HUES48 (cell line): ENCODE results near the gene BAIAP2L2.
"Not testable (repeated sequence)": the region's sequence is repeated elsewhere in the genome, so short reads cannot be mapped to it uniquely, and the experiment has no call there.

ENCODE experiments used
- H3K27ac ChIP-seq: one replicate; pipeline ENCODE4 v1.7.0; 2013; ENCODE audit warnings: low read depth, low read length, inconsistent platforms
- H3K27me3 ChIP-seq: 2 replicates; pipeline ENCODE4 v1.6.1; 2013; ENCODE audit warnings: mild to moderate bottlenecking, low read length; ENCODE audit not compliant: control insufficient read depth, insufficient read depth
- H3K36me3 ChIP-seq: 2 replicates; pipeline ENCODE4 v1.6.1; 2013; ENCODE audit warnings: low read length; ENCODE audit not compliant: control insufficient read depth, insufficient read depth
- H3K4me1 ChIP-seq: 2 replicates; pipeline ENCODE4 v1.6.1; 2013; ENCODE audit warnings: mild to moderate bottlenecking, low read length; ENCODE audit not compliant: control insufficient read depth, insufficient read depth
- H3K4me3 ChIP-seq: 2 replicates; pipeline ENCODE4 v1.5.1; 2013; ENCODE audit warnings: mild to moderate bottlenecking, low read depth, low read length
- H3K9ac ChIP-seq: 2 replicates; pipeline ENCODE4 v1.6.1; 2013; ENCODE audit warnings: mild to moderate bottlenecking, low read depth, low read length, moderate library complexity
- H3K9me3 ChIP-seq: 2 replicates; pipeline ENCODE4 v1.6.1; 2013; ENCODE audit warnings: low read length; ENCODE audit not compliant: control insufficient read depth, insufficient read depth

The BAIAP2L2 gene, protein sequence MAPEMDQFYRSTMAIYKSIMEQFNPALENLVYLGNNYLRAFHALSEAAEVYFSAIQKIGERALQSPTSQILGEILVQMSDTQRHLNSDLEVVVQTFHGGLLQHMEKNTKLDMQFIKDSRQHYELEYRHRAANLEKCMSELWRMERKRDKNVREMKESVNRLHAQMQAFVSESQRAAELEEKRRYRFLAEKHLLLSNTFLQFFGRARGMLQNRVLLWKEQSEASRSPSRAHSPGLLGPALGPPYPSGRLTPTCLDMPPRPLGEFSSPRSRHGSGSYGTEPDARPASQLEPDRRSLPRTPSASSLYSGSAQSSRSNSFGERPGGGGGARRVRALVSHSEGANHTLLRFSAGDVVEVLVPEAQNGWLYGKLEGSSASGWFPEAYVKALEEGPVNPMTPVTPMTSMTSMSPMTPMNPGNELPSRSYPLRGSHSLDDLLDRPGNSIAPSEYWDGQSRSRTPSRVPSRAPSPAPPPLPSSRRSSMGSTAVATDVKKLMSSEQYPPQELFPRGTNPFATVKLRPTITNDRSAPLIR

DNA sequence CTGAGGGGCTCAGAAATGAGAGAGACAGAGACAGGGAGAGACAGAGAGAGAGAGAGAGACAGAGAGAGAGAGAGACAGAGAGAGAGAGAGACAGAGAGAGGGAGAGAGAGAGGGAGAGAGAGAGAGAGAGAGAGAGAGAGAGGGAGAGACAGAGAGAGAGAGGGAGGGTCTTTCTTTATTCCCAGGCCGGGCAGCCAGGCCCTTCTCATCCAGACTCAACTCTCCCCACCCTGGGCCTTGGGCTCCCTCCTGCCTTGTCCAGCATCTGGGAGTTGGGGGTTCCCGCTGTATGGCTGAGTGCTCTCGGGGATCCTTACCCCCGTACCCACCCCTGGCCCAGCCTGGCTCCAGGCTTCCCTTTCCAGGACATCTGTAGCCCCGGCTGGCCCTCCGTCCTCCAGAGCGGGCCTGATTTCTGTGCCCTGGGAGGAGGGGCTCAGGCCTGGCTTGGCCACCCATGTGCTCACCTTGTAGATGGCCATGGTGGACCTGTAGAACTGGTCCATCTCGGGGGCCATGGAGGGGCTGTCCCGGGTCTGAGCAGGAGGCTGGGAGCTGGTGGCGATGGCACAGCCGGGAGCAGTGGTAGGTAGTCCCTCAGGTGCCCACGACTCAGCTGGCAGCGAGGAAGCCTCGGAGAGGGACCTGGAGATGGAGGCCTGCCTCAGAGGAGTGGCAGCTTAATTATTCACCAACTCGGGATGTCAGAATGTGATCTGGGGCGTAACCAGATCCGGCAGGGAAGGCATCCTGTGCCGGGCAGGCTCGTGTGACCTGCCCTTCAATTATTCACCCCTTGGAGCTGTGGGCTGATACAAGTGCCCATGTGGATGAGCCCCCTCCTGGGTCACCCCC is at the start of gene BAIAP2L2:
TSS of gene BAIAP2L2 (minus strand) at position 677 of the 855 bp plus-strand sequence. CDS start at position 518, 159 bp downstream.
- Histone ChIP-seq H3K9ac (no peak within 1 kb of the TSS), H3K27ac (no peak within 1 kb of the TSS), H3K4me3 (no peak within 1 kb of the TSS)

DNA sequence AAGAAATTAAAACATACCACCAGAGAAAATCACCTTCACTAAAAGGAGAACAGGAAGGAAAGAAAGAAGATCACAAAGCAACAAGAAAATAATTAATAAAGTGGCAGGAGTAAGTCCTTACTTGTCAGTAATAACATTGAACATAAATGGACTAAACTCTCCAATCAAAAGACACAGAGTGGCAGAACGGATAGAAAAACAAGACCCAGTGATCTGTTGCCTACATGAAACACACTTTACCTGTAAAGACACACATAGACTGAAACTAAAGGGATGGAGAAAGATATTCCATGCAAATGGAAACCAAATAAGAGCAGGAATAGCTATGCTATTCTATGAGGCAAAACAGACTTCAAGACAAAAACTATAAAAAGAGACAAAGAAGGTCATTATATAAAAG is 45.2 kb upstream of the BAIAP2L2 start:
- H3K4me3 ChIP-seq: no peak overlapping the region
- no peak overlapping the region for H3K9ac ChIP-seq
- no peaks in the 10 kb centered on the region for H3K9me3 ChIP-seq
- no peaks in the 10 kb centered on the region for H3K27me3 ChIP-seq
- peaks cover 8% of the 10 kb centered on the region for H3K4me1 ChIP-seq
- H3K27ac ChIP-seq: no peak overlapping the region
- H3K36me3 ChIP-seq: no peaks in the 10 kb centered on the region

More for the DNA sequence above, at the start of gene BAIAP2L2:
- Histone ChIP-seq H3K4me1 (no peaks in the 10 kb centered on the region), H3K27me3 (peaks cover 3% of the 10 kb centered on the region; the same call in 1 of the 2 replicates), H3K9me3 (no peaks in the 10 kb centered on the region), H3K36me3 (no peaks in the 10 kb centered on the region)

DNA sequence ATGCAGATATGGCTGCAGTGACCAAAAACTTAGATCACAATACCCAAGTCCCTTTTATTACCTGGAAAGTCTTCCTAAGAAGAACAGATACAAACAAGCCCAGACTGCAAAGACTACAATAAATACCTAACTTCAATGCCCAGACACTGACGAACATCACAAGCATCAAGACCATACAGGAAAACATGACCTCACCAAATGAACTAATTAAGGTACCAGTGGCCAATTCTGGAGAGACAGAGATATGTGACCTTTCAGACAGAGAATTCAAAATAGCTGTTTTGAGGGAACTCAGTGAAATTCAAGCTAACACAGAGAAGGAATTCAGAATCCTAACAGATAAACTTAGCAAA is 44.1 kb upstream of the BAIAP2L2 start:
- H3K27ac ChIP-seq, H3K9ac ChIP-seq, H3K9me3 ChIP-seq, H3K36me3 ChIP-seq, H3K27me3 ChIP-seq, H3K4me3 ChIP-seq: not testable (repeated sequence)
- H3K4me1 ChIP-seq: peaks cover 14% of the 10 kb centered on the region

DNA sequence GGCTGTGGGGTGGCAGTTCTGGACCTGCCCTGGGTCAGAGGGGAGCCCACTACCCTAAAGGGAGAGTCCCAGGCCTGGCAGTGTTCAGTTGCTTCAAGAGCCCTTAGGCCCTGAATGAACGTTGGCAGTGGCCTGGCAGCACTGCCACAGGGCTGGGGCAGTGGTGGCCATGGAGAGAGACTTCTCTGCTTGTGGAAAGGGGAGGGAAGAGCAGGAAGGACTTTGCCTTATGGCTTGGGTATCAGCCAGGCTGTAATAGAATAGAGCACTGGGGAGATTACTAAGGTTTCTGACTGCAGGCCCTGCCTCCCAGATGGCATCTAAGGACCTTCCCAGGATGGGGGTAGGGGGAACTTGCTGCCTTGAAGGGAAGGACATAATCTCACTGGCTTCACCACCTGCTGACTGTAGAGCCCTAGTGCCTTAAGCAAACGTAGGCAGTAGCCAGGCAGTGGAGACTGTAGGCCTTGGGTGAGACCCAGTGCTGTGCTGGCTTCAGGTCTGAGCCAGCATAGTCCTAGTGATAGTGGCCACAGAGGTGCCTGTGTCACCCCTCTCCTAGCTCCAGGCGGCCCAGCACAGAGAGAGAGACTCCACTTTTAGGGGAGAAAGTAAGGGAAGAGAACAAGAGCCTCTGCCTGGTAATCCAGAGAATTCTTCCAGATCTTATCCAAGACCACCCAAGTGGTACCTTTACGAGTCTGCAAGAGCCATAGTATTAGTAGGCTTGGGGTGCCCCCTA is 43.5 kb upstream of the BAIAP2L2 start:
- Histone ChIP-seq H3K4me3 (no peak overlapping the region), H3K27me3 (no peaks in the 10 kb centered on the region), H3K4me1 (peaks cover 14% of the 10 kb centered on the region), H3K36me3 (no peaks in the 10 kb centered on the region), H3K9me3 (no peaks in the 10 kb centered on the region), H3K27ac (peak overlapping the region; percentile 53), H3K9ac (no peak overlapping the region)

DNA sequence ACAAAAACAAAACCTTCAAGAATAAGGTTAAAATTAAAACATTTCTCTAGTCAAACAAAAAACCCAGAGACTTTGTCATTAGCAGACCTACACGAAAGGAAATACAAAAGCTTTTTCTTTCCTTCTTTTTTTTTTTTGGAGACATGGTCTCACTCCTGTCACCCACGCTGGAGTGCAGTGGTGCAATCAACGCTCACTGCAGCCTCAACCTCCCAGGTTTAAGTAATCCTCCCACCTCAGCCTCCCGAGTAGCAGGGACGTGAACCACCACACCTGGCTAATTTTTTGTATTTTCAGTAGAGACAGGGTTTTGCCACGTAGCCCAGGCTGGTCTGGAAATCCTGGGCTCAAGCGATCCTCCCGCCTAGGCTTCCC is 40.6 kb upstream of the BAIAP2L2 start:
- Histone ChIP-seq H3K4me1 (peaks cover 17% of the 10 kb centered on the region), H3K27me3 (no peaks in the 10 kb centered on the region), H3K27ac (no peak overlapping the region), H3K9me3 (no peaks in the 10 kb centered on the region), H3K36me3 (no peaks in the 10 kb centered on the region), H3K9ac (no peak overlapping the region), H3K4me3 (no peak overlapping the region)

DNA sequence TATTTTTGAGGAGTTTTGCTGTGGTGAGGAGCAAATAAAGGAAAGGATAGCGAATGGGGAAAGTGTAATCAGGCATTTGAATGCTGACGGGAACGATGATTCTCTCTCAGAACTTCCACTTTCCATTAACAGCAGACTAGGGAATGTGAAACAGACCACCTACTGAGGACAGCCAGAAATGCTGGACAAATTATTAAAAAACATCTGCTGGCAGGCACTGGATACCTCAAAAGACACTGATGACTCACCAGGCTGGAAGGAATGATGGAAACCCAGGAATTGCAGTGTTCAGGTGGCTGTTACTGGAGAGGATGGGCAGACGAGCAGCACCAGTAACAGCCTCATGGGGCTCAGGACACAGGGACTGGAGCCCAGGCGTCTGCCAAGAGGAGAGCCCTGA is 37.8 kb upstream of the BAIAP2L2 start:
- Histone ChIP-seq H3K9me3 (no peaks in the 10 kb centered on the region), H3K27me3 (no peaks in the 10 kb centered on the region), H3K4me3 (no peak overlapping the region), H3K4me1 (peaks cover 9% of the 10 kb centered on the region; the same call in 1 of the 2 replicates), H3K36me3 (no peaks in the 10 kb centered on the region), H3K27ac (peak overlapping the region; percentile 33), H3K9ac (no peak overlapping the region)

DNA sequence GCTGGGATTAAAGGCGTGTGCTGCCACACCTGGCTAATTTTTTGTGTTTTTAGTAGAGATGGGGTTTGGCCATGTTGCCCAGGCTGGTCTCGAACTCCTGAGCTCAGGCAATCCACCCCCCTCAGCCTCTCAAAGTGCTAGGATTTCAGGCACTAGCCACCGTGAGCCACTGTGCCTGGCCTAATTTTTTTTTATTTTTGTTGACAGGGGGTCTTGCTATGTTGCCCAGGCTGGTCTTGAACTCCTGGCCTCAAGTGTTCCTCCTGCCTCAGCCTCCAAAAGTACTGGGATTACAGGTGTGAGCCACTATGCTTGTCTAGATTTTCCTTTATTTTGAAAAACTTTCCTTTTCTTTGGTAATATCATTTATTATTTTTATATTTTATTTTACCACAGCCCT is 35.7 kb upstream of the BAIAP2L2 start:
- H3K27ac ChIP-seq: peak overlapping the region; percentile 28

DNA sequence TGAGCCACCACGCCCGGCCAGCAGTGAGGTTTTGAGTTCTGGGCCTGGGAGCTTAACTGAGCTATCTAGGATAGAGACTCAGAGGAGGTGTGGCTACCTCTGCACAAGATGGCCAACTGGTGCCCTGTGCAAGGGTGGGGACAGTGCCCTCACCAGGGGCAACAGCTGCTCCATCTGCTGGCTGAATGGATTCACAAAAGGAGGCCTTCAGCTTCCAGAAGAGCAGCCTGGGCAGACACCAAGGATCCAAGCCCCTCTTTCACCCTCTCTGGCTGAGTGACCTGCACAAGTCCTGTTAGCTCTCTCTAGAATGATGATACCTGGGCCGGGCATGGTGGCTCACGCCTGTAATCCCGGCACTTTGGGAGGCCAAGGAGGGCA is 33.5 kb upstream of the BAIAP2L2 start:
- H3K9ac ChIP-seq: no peak overlapping the region
- H3K36me3 ChIP-seq: no peaks in the 10 kb centered on the region
- H3K27ac ChIP-seq: no peak overlapping the region
- no peaks in the 10 kb centered on the region for H3K27me3 ChIP-seq
- no peak overlapping the region for H3K4me3 ChIP-seq
- no peaks in the 10 kb centered on the region for H3K9me3 ChIP-seq
- 0 out of 2 replicates have a peak, but pooled peaks cover 3% of the 10 kb centered on the region for H3K4me1 ChIP-seq

More for the DNA sequence above, 35.7 kb upstream of the BAIAP2L2 start:
- H3K36me3 ChIP-seq, H3K9ac ChIP-seq, H3K4me1 ChIP-seq, H3K4me3 ChIP-seq, H3K9me3 ChIP-seq, H3K27me3 ChIP-seq: not testable (repeated sequence)

DNA sequence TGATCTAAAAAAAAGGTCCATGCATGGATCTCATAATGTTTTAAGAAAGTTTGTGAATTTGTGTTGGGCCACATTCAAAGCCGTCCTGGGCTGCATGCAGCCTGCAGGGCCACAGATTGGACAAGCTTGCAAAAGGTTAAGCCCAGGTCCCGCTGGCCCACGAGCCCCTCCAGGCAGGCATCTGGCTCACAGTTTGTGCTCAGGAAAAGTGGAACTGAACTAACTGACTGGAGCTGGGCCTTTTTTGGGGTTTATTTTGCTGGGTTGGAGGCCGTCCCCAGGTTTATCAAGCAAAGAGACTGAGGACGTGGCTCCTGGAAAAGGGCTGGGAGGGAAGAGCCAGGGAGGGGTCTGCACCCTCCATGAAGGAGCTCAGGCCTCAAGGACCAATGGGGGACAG is 32.1 kb upstream of the BAIAP2L2 start:
- Histone ChIP-seq H3K4me1 (no peaks in the 10 kb centered on the region), H3K27ac (no peak overlapping the region), H3K36me3 (no peaks in the 10 kb centered on the region), H3K9me3 (no peaks in the 10 kb centered on the region), H3K9ac (no peak overlapping the region), H3K4me3 (no peak overlapping the region), H3K27me3 (no peaks in the 10 kb centered on the region)

DNA sequence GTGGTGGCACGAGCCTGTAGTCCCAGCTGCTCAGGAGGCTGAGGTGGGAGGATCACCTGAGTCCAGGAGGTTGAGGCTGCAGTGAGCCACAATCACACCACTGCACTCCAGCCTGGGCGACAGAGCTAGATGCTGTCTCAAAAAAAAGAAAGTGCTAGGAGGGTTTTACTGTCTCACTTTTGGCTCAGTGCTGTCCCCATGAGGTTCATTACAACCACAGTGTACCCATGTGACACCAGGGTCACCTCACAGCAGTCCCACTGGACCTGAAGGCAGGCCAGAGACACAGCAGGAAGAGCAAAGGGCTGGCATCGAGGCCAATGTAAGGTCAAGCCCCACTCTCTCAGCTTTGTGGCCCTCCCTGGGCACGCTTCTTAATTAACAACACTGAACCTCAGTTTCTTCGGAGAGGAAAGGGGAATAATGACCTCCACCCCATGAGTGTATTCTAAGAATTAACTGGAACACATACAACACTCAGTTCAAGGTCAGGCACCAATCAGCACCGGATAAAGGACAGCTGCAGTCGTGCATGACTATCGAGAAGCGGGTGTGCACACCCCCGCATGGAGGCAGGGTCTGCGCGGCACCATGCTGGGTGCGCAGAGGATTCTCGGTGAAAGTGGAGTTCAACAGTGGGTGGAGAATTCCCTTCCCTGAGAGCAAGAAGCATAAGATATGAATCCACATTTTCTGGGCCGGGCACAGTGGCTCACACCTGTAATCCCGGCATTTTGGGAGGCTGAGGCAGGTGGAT is 30.9 kb upstream of the BAIAP2L2 start:
- Histone ChIP-seq H3K4me3 (no peak overlapping the region), H3K36me3 (no peaks in the 10 kb centered on the region), H3K4me1 (no peaks in the 10 kb centered on the region), H3K9ac (no peak overlapping the region), H3K27me3 (no peaks in the 10 kb centered on the region), H3K27ac (no peak overlapping the region), H3K9me3 (no peaks in the 10 kb centered on the region)
